GM23338 (cell line): ENCODE data around the gene PRSS21. TPM values are rescaled to one million over a fixed set of nuclear protein-coding genes. Genes with fewer than 3 reads are reported as not detected.

ENCODE experiments used
- ATAC-seq: fragments of 200-7000 bp; cut with Tn5 transposase; 3 replicates; pipeline ENCODE4 v1.9.1; 2020
- DNase-seq: peaks from one replicate; pipeline ENCODE4 v3.0.0-alpha.2; 2015; ENCODE audit warnings: low spot score
- H2AFZ ChIP-seq: fragments of 200-600 bp; sonication (generic); 2 replicates; pipeline ENCODE4 v1.8.0; 2016; ENCODE audit warnings: antibody characterized with exemption, mild to moderate bottlenecking, moderate library complexity
- H3F3A ChIP-seq: fragments of 200-600 bp; sonication (generic); replicated peaks from 2 replicates; pipeline ENCODE4 v1.8.0; 2017; ENCODE audit warnings: antibody characterized with exemption, mixed run types, low read depth
- H3K27ac ChIP-seq: fragments of 200-600 bp; sonication (generic); 2 replicates; pipeline ENCODE4 v1.6.1; 2016; ENCODE audit warnings: low read depth
- H3K27me3 ChIP-seq: fragments of 200-600 bp; sonication (generic); 2 replicates; pipeline ENCODE4 v1.8.0; 2016; ENCODE audit warnings: mild to moderate bottlenecking, mixed run types, moderate library complexity; ENCODE audit not compliant: insufficient read depth
- H3K36me3 ChIP-seq: fragments of 200-600 bp; sonication (generic); 2 replicates; pipeline ENCODE4 v1.8.0; 2016; ENCODE audit warnings: mild to moderate bottlenecking; ENCODE audit not compliant: insufficient read depth
- H3K4me1 ChIP-seq: fragments of 200-600 bp; sonication (generic); 2 replicates; pipeline ENCODE4 v1.8.0; 2016; ENCODE audit warnings: mild to moderate bottlenecking, moderate library complexity; ENCODE audit not compliant: insufficient read depth
- H3K4me2 ChIP-seq: fragments of 200-600 bp; sonication (generic); 2 replicates; pipeline ENCODE4 v1.7.1; 2017; ENCODE audit warnings: mixed run types
- H3K4me3 ChIP-seq: fragments of 200-600 bp; sonication (generic); 2 replicates; pipeline ENCODE4 v1.6.1; 2016; ENCODE audit warnings: mixed run types
- H3K79me2 ChIP-seq: fragments of 200-600 bp; sonication (generic); replicated peaks from 2 replicates; pipeline ENCODE4 v1.8.0; 2017; ENCODE audit warnings: mild to moderate bottlenecking; ENCODE audit not compliant: insufficient read depth
- H3K9me2 ChIP-seq: fragments of 200-600 bp; sonication (generic); 2 replicates; pipeline ENCODE4 v1.8.0; 2017; ENCODE audit not compliant: insufficient read depth
- H4K20me1 ChIP-seq: fragments of 200-600 bp; sonication (generic); replicated peaks from 2 replicates; pipeline ENCODE4 v1.8.0; 2017; ENCODE audit warnings: mild to moderate bottlenecking; ENCODE audit not compliant: insufficient read depth
- H3K27ac Mint-ChIP-seq: 2 replicates; pipeline ENCODE4 v1.8.0; 2020; ENCODE audit warnings: inconsistent platforms, mild to moderate bottlenecking, moderate library complexity, mixed read lengths
- H3K27me3 Mint-ChIP-seq: 3 replicates; pipeline ENCODE4 v1.8.0; 2022; ENCODE audit warnings: low read depth, mild to moderate bottlenecking, moderate library complexity, mixed read lengths, inconsistent platforms; ENCODE audit not compliant: insufficient read depth, poor library complexity
- H3K36me3 Mint-ChIP-seq: 3 replicates; pipeline ENCODE4 v1.8.0; 2021; ENCODE audit warnings: low read depth, mild to moderate bottlenecking, inconsistent platforms, moderate library complexity, mixed read lengths
- H3K4me1 Mint-ChIP-seq: 3 replicates; pipeline ENCODE4 v1.8.0; 2020; ENCODE audit warnings: mild to moderate bottlenecking, inconsistent platforms, mixed read lengths
- H3K4me3 Mint-ChIP-seq: 3 replicates; pipeline ENCODE4 v1.8.0; 2021; ENCODE audit warnings: moderate library complexity, mild to moderate bottlenecking, inconsistent platforms, mixed read lengths
- H3K9me3 Mint-ChIP-seq: 3 replicates; pipeline ENCODE4 v1.8.0; 2020; ENCODE audit warnings: moderate library complexity, mild to moderate bottlenecking, inconsistent platforms, mixed read lengths
- CREB1 ChIP-seq: fragments of 250-450 bp; sonication (Bioruptor Pico); IDR thresholded peaks from 2 replicates; pipeline ENCODE4 v1.5.0; 2020; ENCODE audit warnings: low read depth, mild to moderate bottlenecking, moderate library complexity
- EZH2 ChIP-seq: fragments of 200-600 bp; sonication (generic); IDR thresholded peaks from one replicate; pipeline ENCODE4 v1.8.0; 2017; ENCODE audit warnings: antibody characterized with exemption, mild to moderate bottlenecking, low read depth; ENCODE audit not compliant: unreplicated experiment
- JUNB ChIP-seq: IDR thresholded peaks from one replicate; pipeline ENCODE4 v1.6.1; 2016; ENCODE audit warnings: antibody characterized with exemption; ENCODE audit not compliant: unreplicated experiment
- ZNF331 ChIP-seq: fragments of 250-450 bp; sonication (Bioruptor Pico); IDR thresholded peaks from 2 replicates; pipeline ENCODE4 v1.5.0; 2020; ENCODE audit warnings: low read depth, mild to moderate bottlenecking, moderate library complexity
- polyA plus RNA-seq: library from polyadenylated mRNA; unstranded; fragments of >200 nt; fragmentation: Nextera tagmentation; extraction: Ambion mirVana; gene quantifications from 2 replicates; pipeline ENCODE4 v1.2.1, GENCODE V29; 2016
- total RNA-seq: library from RNA; depleted of rRNA; stranded (reverse); fragments of >200 nt; shearing (Covaris generic); gene quantifications from 2 replicates; pipeline ENCODE4 v1.2.3, GENCODE V29; 2014
- TF ChIP-seq, protein P1 (sequence below), 2 experiments: fragments of 200-600 bp in 1 of 2; sonication (generic) in 1 of 2; conservative IDR thresholded peaks; 2 replicates each; pipeline versions ENCODE4 v1.5.1 to v1.6.1; 2016 to 2017; ENCODE audit warnings: antibody characterized with exemption in 2 of 2, low read depth in 2 of 2, mild to moderate bottlenecking in 2 of 2, moderate library complexity in 1 of 2
- TF ChIP-seq, protein P2 (sequence below): IDR thresholded peaks from one replicate; pipeline ENCODE4 v1.6.1; 2018; ENCODE audit warnings: antibody characterized with exemption; ENCODE audit not compliant: unreplicated experiment
- TF ChIP-seq, protein P3 (sequence below): fragments of 250-450 bp; sonication (Bioruptor Pico); IDR thresholded peaks from 2 replicates; pipeline ENCODE4 v1.5.0; 2020; ENCODE audit warnings: mild to moderate bottlenecking, moderate library complexity

Gene PRSS21
- total and polyA plus RNA-seq, 2 experiments from 2014 or later: 2.4 to 3.1 TPM

DNA sequence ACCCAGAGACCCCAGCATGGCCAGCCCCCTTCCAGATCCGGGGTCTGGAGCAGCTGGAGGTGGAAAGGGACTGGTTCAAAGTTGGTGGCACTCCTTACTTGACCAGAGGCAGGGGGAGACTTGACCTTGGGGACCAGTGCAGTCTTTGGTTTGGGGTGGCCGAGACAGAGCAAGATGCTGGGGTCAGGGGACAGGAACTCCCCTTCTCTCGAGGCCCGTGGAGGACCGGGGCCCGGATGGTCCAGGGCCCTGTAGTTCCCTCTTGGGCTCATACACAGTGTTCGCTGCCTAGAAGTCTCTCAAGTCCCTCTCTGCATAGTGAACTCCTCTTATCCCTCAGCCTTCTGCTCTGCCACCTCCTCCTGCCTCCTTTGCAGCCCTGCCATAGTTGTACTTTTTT lies 29.1 kb upstream of the PRSS21 start:
- Mint-ChIP-seq H3K36me3 (no peaks in the 10 kb centered on the region), H3K4me3 (no peak overlapping the region), H3K27me3 (peaks cover 29% of the 10 kb centered on the region), H3K4me1 (peaks cover 3% of the 10 kb centered on the region), H3K9me3 (no peaks in the 10 kb centered on the region; the same call in 2 of the 3 replicates), H3K27ac (no peak overlapping the region)
- Histone ChIP-seq H3K9me2 (no peaks in the 10 kb centered on the region), H4K20me1 (no peaks in the 10 kb centered on the region), H3F3A (0 out of 2 replicates have a peak, but pooled peaks cover 3% of the 10 kb centered on the region), H3K36me3 (no peaks in the 10 kb centered on the region), H2AFZ (no peak overlapping the region), H3K4me2 (no peak overlapping the region), H3K4me1 (no peaks in the 10 kb centered on the region), H3K27me3 (peaks cover 29% of the 10 kb centered on the region), H3K4me3 (no peak overlapping the region), H3K27ac (no peak overlapping the region), H3K79me2 (no peaks in the 10 kb centered on the region)
- TF ChIP-seq ZNF331 (CRISPR knock-in tag) (no peak), EZH2 (no peak), JUNB (no peak)
- TF ChIP-seq, protein P1, sequence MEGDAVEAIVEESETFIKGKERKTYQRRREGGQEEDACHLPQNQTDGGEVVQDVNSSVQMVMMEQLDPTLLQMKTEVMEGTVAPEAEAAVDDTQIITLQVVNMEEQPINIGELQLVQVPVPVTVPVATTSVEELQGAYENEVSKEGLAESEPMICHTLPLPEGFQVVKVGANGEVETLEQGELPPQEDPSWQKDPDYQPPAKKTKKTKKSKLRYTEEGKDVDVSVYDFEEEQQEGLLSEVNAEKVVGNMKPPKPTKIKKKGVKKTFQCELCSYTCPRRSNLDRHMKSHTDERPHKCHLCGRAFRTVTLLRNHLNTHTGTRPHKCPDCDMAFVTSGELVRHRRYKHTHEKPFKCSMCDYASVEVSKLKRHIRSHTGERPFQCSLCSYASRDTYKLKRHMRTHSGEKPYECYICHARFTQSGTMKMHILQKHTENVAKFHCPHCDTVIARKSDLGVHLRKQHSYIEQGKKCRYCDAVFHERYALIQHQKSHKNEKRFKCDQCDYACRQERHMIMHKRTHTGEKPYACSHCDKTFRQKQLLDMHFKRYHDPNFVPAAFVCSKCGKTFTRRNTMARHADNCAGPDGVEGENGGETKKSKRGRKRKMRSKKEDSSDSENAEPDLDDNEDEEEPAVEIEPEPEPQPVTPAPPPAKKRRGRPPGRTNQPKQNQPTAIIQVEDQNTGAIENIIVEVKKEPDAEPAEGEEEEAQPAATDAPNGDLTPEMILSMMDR (conservative IDR thresholded peaks at IDR 0.05; ENCODE audit: low read depth in 2 of 2): no peak
- TF ChIP-seq, protein P2, sequence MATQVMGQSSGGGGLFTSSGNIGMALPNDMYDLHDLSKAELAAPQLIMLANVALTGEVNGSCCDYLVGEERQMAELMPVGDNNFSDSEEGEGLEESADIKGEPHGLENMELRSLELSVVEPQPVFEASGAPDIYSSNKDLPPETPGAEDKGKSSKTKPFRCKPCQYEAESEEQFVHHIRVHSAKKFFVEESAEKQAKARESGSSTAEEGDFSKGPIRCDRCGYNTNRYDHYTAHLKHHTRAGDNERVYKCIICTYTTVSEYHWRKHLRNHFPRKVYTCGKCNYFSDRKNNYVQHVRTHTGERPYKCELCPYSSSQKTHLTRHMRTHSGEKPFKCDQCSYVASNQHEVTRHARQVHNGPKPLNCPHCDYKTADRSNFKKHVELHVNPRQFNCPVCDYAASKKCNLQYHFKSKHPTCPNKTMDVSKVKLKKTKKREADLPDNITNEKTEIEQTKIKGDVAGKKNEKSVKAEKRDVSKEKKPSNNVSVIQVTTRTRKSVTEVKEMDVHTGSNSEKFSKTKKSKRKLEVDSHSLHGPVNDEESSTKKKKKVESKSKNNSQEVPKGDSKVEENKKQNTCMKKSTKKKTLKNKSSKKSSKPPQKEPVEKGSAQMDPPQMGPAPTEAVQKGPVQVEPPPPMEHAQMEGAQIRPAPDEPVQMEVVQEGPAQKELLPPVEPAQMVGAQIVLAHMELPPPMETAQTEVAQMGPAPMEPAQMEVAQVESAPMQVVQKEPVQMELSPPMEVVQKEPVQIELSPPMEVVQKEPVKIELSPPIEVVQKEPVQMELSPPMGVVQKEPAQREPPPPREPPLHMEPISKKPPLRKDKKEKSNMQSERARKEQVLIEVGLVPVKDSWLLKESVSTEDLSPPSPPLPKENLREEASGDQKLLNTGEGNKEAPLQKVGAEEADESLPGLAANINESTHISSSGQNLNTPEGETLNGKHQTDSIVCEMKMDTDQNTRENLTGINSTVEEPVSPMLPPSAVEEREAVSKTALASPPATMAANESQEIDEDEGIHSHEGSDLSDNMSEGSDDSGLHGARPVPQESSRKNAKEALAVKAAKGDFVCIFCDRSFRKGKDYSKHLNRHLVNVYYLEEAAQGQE: no peak
- ATAC-seq (no peak), DNase-seq (no peak)

DNA sequence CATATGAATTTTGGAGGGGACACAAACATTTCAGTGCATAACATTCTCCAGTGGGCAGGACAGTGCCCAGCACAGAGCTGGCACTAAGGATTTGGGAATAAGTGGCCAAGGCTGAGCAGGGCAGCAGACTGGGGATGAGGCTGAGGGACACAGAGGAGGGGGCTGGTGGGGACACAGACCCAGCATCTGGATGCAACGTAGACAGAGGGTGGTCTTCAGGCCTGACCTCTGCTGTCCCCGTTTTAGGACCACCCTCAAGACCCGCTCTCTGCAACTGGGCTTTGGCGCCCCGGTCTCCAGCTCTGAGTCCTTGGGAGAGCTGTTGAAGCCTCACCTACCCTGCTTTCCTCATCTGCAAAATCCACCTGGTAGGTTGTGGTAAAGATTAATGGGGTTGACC lies 26.4 kb upstream of the PRSS21 start:
- H3K4me2 ChIP-seq: no peak overlapping the region
- H2AFZ ChIP-seq: no peak overlapping the region
- H3K4me3 ChIP-seq: no peak overlapping the region
- Mint-ChIP-seq H3K9me3 (no peaks in the 10 kb centered on the region), H3K4me1 (peaks cover 3% of the 10 kb centered on the region; the same call in 2 of the 3 replicates), H3K36me3 (no peaks in the 10 kb centered on the region), H3K4me3 (no peak overlapping the region), H3K27me3 (peaks cover 17% of the 10 kb centered on the region), H3K27ac (no peak overlapping the region)
- H3K9me2 ChIP-seq: no peaks in the 10 kb centered on the region
- ATAC-seq (no peak), DNase-seq (no peak)
- H4K20me1 ChIP-seq: no peaks in the 10 kb centered on the region
- no peaks in the 10 kb centered on the region for H3K79me2 ChIP-seq
- H3F3A ChIP-seq: 0 out of 2 replicates have a peak, but pooled peaks cover 3% of the 10 kb centered on the region
- H3K36me3 ChIP-seq: no peaks in the 10 kb centered on the region
- H3K27me3 ChIP-seq: peaks cover 10% of the 10 kb centered on the region
- H3K27ac ChIP-seq: no peak overlapping the region
- H3K4me1 ChIP-seq: no peaks in the 10 kb centered on the region
- no peak for TF ChIP-seq JUNB
- TF ChIP-seq CREB1 (CRISPR knock-in tag): no peak
- no peak for TF ChIP-seq EZH2
- TF ChIP-seq, protein P1 (conservative IDR thresholded peaks at IDR 0.05; ENCODE audit: low read depth in 2 of 2): no peak
- TF ChIP-seq, protein P3, sequence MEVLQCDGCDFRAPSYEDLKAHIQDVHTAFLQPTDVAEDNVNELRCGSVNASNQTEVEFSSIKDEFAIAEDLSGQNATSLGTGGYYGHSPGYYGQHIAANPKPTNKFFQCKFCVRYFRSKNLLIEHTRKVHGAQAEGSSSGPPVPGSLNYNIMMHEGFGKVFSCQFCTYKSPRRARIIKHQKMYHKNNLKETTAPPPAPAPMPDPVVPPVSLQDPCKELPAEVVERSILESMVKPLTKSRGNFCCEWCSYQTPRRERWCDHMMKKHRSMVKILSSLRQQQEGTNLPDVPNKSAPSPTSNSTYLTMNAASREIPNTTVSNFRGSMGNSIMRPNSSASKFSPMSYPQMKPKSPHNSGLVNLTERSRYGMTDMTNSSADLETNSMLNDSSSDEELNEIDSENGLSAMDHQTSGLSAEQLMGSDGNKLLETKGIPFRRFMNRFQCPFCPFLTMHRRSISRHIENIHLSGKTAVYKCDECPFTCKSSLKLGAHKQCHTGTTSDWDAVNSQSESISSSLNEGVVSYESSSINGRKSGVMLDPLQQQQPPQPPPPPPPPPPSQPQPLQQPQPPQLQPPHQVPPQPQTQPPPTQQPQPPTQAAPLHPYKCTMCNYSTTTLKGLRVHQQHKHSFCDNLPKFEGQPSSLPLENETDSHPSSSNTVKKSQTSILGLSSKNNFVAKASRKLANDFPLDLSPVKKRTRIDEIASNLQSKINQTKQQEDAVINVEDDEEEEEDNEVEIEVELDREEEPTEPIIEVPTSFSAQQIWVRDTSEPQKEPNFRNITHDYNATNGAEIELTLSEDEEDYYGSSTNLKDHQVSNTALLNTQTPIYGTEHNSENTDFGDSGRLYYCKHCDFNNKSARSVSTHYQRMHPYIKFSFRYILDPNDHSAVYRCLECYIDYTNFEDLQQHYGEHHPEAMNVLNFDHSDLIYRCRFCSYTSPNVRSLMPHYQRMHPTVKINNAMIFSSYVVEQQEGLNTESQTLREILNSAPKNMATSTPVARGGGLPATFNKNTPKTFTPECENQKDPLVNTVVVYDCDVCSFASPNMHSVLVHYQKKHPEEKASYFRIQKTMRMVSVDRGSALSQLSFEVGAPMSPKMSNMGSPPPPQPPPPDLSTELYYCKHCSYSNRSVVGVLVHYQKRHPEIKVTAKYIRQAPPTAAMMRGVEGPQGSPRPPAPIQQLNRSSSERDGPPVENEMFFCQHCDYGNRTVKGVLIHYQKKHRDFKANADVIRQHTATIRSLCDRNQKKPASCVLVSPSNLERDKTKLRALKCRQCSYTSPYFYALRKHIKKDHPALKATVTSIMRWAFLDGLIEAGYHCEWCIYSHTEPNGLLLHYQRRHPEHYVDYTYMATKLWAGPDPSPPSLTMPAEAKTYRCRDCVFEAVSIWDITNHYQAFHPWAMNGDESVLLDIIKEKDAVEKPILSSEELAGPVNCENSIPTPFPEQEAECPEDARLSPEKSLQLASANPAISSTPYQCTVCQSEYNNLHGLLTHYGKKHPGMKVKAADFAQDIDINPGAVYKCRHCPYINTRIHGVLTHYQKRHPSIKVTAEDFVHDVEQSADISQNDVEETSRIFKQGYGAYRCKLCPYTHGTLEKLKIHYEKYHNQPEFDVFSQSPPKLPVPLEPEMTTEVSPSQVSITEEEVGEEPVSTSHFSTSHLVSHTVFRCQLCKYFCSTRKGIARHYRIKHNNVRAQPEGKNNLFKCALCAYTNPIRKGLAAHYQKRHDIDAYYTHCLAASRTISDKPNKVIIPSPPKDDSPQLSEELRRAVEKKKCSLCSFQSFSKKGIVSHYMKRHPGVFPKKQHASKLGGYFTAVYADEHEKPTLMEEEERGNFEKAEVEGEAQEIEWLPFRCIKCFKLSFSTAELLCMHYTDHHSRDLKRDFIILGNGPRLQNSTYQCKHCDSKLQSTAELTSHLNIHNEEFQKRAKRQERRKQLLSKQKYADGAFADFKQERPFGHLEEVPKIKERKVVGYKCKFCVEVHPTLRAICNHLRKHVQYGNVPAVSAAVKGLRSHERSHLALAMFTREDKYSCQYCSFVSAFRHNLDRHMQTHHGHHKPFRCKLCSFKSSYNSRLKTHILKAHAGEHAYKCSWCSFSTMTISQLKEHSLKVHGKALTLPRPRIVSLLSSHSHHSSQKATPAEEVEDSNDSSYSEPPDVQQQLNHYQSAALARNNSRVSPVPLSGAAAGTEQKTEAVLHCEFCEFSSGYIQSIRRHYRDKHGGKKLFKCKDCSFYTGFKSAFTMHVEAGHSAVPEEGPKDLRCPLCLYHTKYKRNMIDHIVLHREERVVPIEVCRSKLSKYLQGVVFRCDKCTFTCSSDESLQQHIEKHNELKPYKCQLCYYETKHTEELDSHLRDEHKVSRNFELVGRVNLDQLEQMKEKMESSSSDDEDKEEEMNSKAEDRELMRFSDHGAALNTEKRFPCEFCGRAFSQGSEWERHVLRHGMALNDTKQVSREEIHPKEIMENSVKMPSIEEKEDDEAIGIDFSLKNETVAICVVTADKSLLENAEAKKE (CRISPR knock-in tag): no peak
